ENCODE measurements around the gene ZDHHC8. TPM values are rescaled to one million over a fixed set of nuclear protein-coding genes. Genes with fewer than 3 reads are reported as not detected.

The ZDHHC8 gene
- total and polyA plus RNA-seq, 2 experiments from 2014 or later = 13.0 to 18.7 TPM

- DNase-seq = no peak
- Histone ChIP-seq H3K4me1 (ENCODE audit: insufficient read depth) (peaks cover 20% of the 10 kb centered on the region), H3K4me2 (ENCODE audit: unreplicated experiment) (no peak overlapping the region), H3K27ac (no peak overlapping the region), H2AFZ (no peak overlapping the region), H3K79me2 (ENCODE audit: insufficient read depth) (peaks cover 13% of the 10 kb centered on the region), H3K9me2 (ENCODE audit: insufficient read depth) (no peaks in the 10 kb centered on the region), H3K9ac (no peak overlapping the region), H4K20me1 (ENCODE audit: insufficient read depth) (no peaks in the 10 kb centered on the region), H3F3A (ENCODE audit: insufficient read depth) (peaks cover 6% of the 10 kb centered on the region; the same call in 1 of the 2 replicates), H3K36me3 (ENCODE audit: low read depth) (no peaks in the 10 kb centered on the region), H3K27me3 (replicated peaks; ENCODE audit: insufficient read depth) (no peaks in the 10 kb centered on the region), H3K4me3 (no peak overlapping the region), H3K9me3 (ENCODE audit: low read depth) (no peaks in the 10 kb centered on the region)
- TF ChIP-seq EZH2phosphoT487 (IDR thresholded peaks at IDR 0.05; ENCODE audit: insufficient read depth, low read depth) = no peak
- TF ChIP-seq EZH2 (IDR thresholded peaks at IDR 0.05; ENCODE audit: insufficient read depth, poor library complexity, severe bottlenecking) = no peak
- in situ Hi-C loops (cut with MboI) = no loop called here
- WGBS, 2 experiments (ENCODE audit: low coverage in 1 of 2, low lambda C conversion rate in 2 of 2, missing lambda C conversion rate in 2 of 2) = 96 to 98% methylated on average over 35 to 61 of the region's 65 CpGs
These were observed 11.4 kb downstream of the ZDHHC8 start for GRCh38 chr22:20142711-20143621.

GRCh38 chr22:20143883-20144665, 12.5 kb downstream of the ZDHHC8 start:
- Histone ChIP-seq H2AFZ (no peak overlapping the region), H3K9ac (no peak overlapping the region), H3K4me3 (no peak overlapping the region), H3K27me3 (replicated peaks; ENCODE audit: insufficient read depth) (no peaks in the 10 kb centered on the region), H3K9me3 (ENCODE audit: low read depth) (no peaks in the 10 kb centered on the region), H3K4me1 (ENCODE audit: insufficient read depth) (peaks cover 14% of the 10 kb centered on the region), H3K9me2 (ENCODE audit: insufficient read depth) (no peaks in the 10 kb centered on the region), H3K4me2 (ENCODE audit: unreplicated experiment) (no peak overlapping the region), H3F3A (ENCODE audit: insufficient read depth) (peaks cover 6% of the 10 kb centered on the region; the same call in 1 of the 2 replicates), H3K27ac (no peak overlapping the region), H3K79me2 (ENCODE audit: insufficient read depth) (peaks cover 8% of the 10 kb centered on the region), H4K20me1 (ENCODE audit: insufficient read depth) (no peaks in the 10 kb centered on the region), H3K36me3 (ENCODE audit: low read depth) (no peaks in the 10 kb centered on the region)
- no peak for TF ChIP-seq EZH2 (IDR thresholded peaks at IDR 0.05; ENCODE audit: insufficient read depth, poor library complexity, severe bottlenecking)
- in situ Hi-C loops (cut with MboI) = no loop called here
- whole genome bisulfite sequencing, 2 experiments (ENCODE audit: low coverage in 1 of 2, low lambda C conversion rate in 2 of 2, missing lambda C conversion rate in 2 of 2) = 89% methylated on average over 19 of the region's 19 CpGs
- DNase-seq = no peak

- H3K9me3 ChIP-seq (ENCODE audit: low read depth) = no peaks in the 10 kb centered on the region
- H3K9ac ChIP-seq = no peak overlapping the region
- no peaks in the 10 kb centered on the region for H4K20me1 ChIP-seq (ENCODE audit: insufficient read depth)
- no peak overlapping the region for H3K4me3 ChIP-seq
- no peak overlapping the region for H2AFZ ChIP-seq
- 96% methylated on average over 14 to 22 of the region's 22 CpGs for WGBS, 2 experiments (ENCODE audit: low coverage in 1 of 2, low lambda C conversion rate in 2 of 2, missing lambda C conversion rate in 2 of 2)
- TF ChIP-seq EZH2 (IDR thresholded peaks at IDR 0.05; ENCODE audit: insufficient read depth, poor library complexity, severe bottlenecking) = no peak
- no peak for TF ChIP-seq EZH2phosphoT487 (IDR thresholded peaks at IDR 0.05; ENCODE audit: insufficient read depth, low read depth)
- peaks cover 14% of the 10 kb centered on the region for H3K4me1 ChIP-seq (ENCODE audit: insufficient read depth)
- no peak overlapping the region for H3K27ac ChIP-seq
- peaks cover 6% of the 10 kb centered on the region; the same call in 1 of the 2 replicates for H3F3A ChIP-seq (ENCODE audit: insufficient read depth)
- no peaks in the 10 kb centered on the region for H3K27me3 ChIP-seq (replicated peaks; ENCODE audit: insufficient read depth)
- no peak overlapping the region for H3K4me2 ChIP-seq (ENCODE audit: unreplicated experiment)
- no peaks in the 10 kb centered on the region for H3K9me2 ChIP-seq (ENCODE audit: insufficient read depth)
- no peak for DNase-seq
- no peaks in the 10 kb centered on the region for H3K36me3 ChIP-seq (ENCODE audit: low read depth)
- H3K79me2 ChIP-seq (ENCODE audit: insufficient read depth) = no peaks in the 10 kb centered on the region; the same call in 1 of the 2 replicates
- in situ Hi-C loops (cut with MboI) = no loop called here
These were observed 13.7 kb downstream of the ZDHHC8 start for GRCh38 chr22:20145206-20145831.

- no peak overlapping the region for H2AFZ ChIP-seq
- H4K20me1 ChIP-seq (ENCODE audit: insufficient read depth) = no peaks in the 10 kb centered on the region
- H3K27me3 ChIP-seq (replicated peaks; ENCODE audit: insufficient read depth) = no peaks in the 10 kb centered on the region
- peaks cover 6% of the 10 kb centered on the region; the same call in 1 of the 2 replicates for H3F3A ChIP-seq (ENCODE audit: insufficient read depth)
- in situ Hi-C loops (cut with MboI) = no loop called here
- H3K4me1 ChIP-seq (ENCODE audit: insufficient read depth) = peaks cover 14% of the 10 kb centered on the region
- no peak overlapping the region for H3K27ac ChIP-seq
- no peak for DNase-seq
- no peak overlapping the region for H3K4me2 ChIP-seq (ENCODE audit: unreplicated experiment)
- H3K9ac ChIP-seq = no peak overlapping the region
- H3K4me3 ChIP-seq = no peak overlapping the region
- H3K9me2 ChIP-seq (ENCODE audit: insufficient read depth) = no peaks in the 10 kb centered on the region
- H3K9me3 ChIP-seq (ENCODE audit: low read depth) = no peaks in the 10 kb centered on the region
- no peaks in the 10 kb centered on the region for H3K36me3 ChIP-seq (ENCODE audit: low read depth)
- TF ChIP-seq EZH2 (IDR thresholded peaks at IDR 0.05; ENCODE audit: insufficient read depth, poor library complexity, severe bottlenecking) (no peak), EZH2phosphoT487 (IDR thresholded peaks at IDR 0.05; ENCODE audit: insufficient read depth, low read depth) (no peak)
- no peaks in the 10 kb centered on the region; the same call in 1 of the 2 replicates for H3K79me2 ChIP-seq (ENCODE audit: insufficient read depth)
- 94 to 97% methylated on average over 17 to 21 of the region's 21 CpGs for WGBS, 2 experiments (ENCODE audit: low coverage in 1 of 2, low lambda C conversion rate in 2 of 2, missing lambda C conversion rate in 2 of 2)
These were observed 14.2 kb downstream of the ZDHHC8 start for GRCh38 chr22:20145832-20146223.
